ENCODE data around the gene GNG3. TPM values are rescaled to one million over a fixed set of nuclear protein-coding genes. Genes with fewer than 3 reads are reported as not detected.

The GNG3 gene
- total and polyA plus RNA-seq, 2 experiments from 2014 or later: 2.1 to 7.2 TPM

DNA sequence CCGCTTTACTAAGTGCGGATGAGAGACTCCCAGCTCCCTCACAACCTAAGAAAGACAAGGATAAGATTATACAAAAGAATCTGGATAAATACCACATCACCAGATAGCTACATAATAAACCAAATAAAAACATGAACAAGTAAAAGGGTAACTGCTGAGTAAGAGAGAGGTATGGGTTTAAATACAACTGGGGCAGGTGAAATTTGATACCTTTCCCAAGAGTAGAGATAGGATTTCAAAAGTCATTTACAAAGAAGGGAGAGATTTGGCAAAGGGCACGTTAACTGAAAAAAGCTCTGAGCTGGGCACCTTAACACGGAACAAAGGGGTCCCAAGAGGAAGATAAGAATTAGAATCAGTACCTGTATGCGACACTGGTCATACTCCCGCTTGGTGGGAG is 30.3 kb upstream of the GNG3 start:
- no peak for TF ChIP-seq CREB1 (CRISPR knock-in tag; IDR thresholded peaks at IDR 0.05; ENCODE audit: low read depth)
- TF ChIP-seq, protein P1, sequence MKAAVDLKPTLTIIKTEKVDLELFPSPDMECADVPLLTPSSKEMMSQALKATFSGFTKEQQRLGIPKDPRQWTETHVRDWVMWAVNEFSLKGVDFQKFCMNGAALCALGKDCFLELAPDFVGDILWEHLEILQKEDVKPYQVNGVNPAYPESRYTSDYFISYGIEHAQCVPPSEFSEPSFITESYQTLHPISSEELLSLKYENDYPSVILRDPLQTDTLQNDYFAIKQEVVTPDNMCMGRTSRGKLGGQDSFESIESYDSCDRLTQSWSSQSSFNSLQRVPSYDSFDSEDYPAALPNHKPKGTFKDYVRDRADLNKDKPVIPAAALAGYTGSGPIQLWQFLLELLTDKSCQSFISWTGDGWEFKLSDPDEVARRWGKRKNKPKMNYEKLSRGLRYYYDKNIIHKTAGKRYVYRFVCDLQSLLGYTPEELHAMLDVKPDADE (IDR thresholded peaks at IDR 0.05): no peak
- no peak for TF ChIP-seq ZNF331 (CRISPR knock-in tag; IDR thresholded peaks at IDR 0.05; ENCODE audit: low read depth)
- TF ChIP-seq STAT1 (IDR thresholded peaks at IDR 0.05; ENCODE audit: unreplicated experiment): no peak
- no peak for TF ChIP-seq NANOG (IDR thresholded peaks at IDR 0.05; ENCODE audit: borderline replicate concordance)
- no peak for TF ChIP-seq JUNB (IDR thresholded peaks at IDR 0.05; ENCODE audit: unreplicated experiment)
- Histone ChIP-seq H4K20me1 (replicated peaks; ENCODE audit: insufficient read depth) (no peaks in the 10 kb centered on the region; the same call in 1 of the 2 replicates), H3K4me1 (ENCODE audit: insufficient read depth) (peaks cover 20% of the 10 kb centered on the region), H3K4me2 (peak overlapping the region; percentile 98; the same call in 1 of the 2 replicates), H2AFZ (no peak overlapping the region), H3F3A (replicated peaks; ENCODE audit: low read depth) (peaks cover 32% of the 10 kb centered on the region), H3K79me2 (replicated peaks; ENCODE audit: insufficient read depth) (peaks cover 31% of the 10 kb centered on the region), H3K9me2 (ENCODE audit: insufficient read depth) (no peaks in the 10 kb centered on the region), H3K27ac (ENCODE audit: low read depth) (peak overlapping the region; percentile 69; the same call in 1 of the 2 replicates), H3K4me3 (peak overlapping the region; percentile 99; the same call in 1 of the 2 replicates), H3K27me3 (ENCODE audit: insufficient read depth) (no peaks in the 10 kb centered on the region), H3K36me3 (ENCODE audit: insufficient read depth) (no peaks in the 10 kb centered on the region)
- Mint-ChIP-seq H3K9me3 (no peaks in the 10 kb centered on the region), H3K4me1 (peaks cover 20% of the 10 kb centered on the region), H3K4me3 (peak overlapping the region; percentile 80), H3K27ac (peak overlapping the region; percentile 54; the same call in 1 of the 2 replicates), H3K36me3 (ENCODE audit: low read depth) (peaks cover 48% of the 10 kb centered on the region), H3K27me3 (ENCODE audit: insufficient read depth, low read depth, poor library complexity) (peaks cover 10% of the 10 kb centered on the region)
- DNase-seq (ENCODE audit: low spot score) (no peak), ATAC-seq (no peak)

DNA sequence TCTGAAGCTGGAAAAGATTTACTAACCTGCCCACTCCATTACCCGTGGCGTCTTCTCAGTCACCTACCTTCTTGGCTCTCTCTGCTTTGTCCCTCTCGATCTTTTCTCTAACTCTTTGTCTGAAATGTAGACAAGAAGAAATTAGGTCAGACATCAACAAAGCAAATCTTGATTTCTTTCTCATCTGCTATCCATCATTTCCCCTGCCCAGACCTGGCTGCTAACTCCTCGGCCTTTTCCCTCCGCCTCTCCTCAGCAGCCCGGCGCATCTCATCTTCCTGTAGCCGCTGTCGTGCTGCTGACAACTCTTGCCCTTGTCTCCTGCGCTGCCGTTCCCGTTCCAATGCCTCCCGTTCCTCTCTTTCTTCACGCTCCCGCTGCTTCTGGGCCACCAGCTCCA is 29.8 kb upstream of the GNG3 start:
- Histone ChIP-seq H3K27ac (ENCODE audit: low read depth) (0 out of 2 replicates have a peak overlapping the region, but pooled peaks have one; percentile 69), H3K27me3 (ENCODE audit: insufficient read depth) (no peaks in the 10 kb centered on the region), H3K79me2 (replicated peaks; ENCODE audit: insufficient read depth) (peaks cover 29% of the 10 kb centered on the region), H4K20me1 (replicated peaks; ENCODE audit: insufficient read depth) (no peaks in the 10 kb centered on the region; the same call in 1 of the 2 replicates), H3K36me3 (ENCODE audit: insufficient read depth) (no peaks in the 10 kb centered on the region), H3F3A (replicated peaks; ENCODE audit: low read depth) (peaks cover 29% of the 10 kb centered on the region), H2AFZ (no peak overlapping the region), H3K4me3 (peak overlapping the region; percentile 99), H3K9me2 (ENCODE audit: insufficient read depth) (no peaks in the 10 kb centered on the region), H3K4me2 (peak overlapping the region; percentile 98), H3K4me1 (ENCODE audit: insufficient read depth) (peaks cover 18% of the 10 kb centered on the region)
- peaks cover 20% of the 10 kb centered on the region for H3K4me1 Mint-ChIP-seq
- H3K9me3 Mint-ChIP-seq: no peaks in the 10 kb centered on the region
- H3K36me3 Mint-ChIP-seq (ENCODE audit: low read depth): peaks cover 45% of the 10 kb centered on the region
- DNase-seq (ENCODE audit: low spot score) (no peak), ATAC-seq (no peak)
- peak overlapping the region; percentile 80 for H3K4me3 Mint-ChIP-seq
- TF ChIP-seq, protein P2, sequence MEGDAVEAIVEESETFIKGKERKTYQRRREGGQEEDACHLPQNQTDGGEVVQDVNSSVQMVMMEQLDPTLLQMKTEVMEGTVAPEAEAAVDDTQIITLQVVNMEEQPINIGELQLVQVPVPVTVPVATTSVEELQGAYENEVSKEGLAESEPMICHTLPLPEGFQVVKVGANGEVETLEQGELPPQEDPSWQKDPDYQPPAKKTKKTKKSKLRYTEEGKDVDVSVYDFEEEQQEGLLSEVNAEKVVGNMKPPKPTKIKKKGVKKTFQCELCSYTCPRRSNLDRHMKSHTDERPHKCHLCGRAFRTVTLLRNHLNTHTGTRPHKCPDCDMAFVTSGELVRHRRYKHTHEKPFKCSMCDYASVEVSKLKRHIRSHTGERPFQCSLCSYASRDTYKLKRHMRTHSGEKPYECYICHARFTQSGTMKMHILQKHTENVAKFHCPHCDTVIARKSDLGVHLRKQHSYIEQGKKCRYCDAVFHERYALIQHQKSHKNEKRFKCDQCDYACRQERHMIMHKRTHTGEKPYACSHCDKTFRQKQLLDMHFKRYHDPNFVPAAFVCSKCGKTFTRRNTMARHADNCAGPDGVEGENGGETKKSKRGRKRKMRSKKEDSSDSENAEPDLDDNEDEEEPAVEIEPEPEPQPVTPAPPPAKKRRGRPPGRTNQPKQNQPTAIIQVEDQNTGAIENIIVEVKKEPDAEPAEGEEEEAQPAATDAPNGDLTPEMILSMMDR (conservative IDR thresholded peaks at IDR 0.05; ENCODE audit: low read depth in 2 of 2): no peak
- no peak overlapping the region; the same call in 1 of the 2 replicates for H3K27ac Mint-ChIP-seq
- peaks cover 9% of the 10 kb centered on the region for H3K27me3 Mint-ChIP-seq (ENCODE audit: insufficient read depth, low read depth, poor library complexity)

DNA sequence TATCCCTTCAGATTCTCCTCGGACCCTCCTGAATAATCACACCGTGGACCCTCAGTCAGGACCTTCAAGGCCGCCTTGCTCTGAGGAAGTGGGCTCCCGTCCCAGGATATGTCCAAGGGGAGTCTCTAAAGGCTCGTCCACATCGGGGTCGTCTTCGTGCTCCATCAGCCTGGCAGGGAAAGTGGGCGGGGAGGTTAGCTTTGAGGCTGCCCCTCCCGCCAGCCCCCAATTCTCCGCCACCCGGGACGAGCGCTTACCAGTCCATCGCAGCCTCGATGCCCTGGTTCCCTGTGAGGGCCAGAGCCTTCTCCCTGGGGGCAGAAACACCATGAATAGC is 29.1 kb upstream of the GNG3 start:
- peaks cover 39% of the 10 kb centered on the region for H3K36me3 Mint-ChIP-seq (ENCODE audit: low read depth)
- Histone ChIP-seq H3K79me2 (replicated peaks; ENCODE audit: insufficient read depth) (peaks cover 22% of the 10 kb centered on the region), H3F3A (replicated peaks; ENCODE audit: low read depth) (peaks cover 22% of the 10 kb centered on the region), H3K9me2 (ENCODE audit: insufficient read depth) (no peaks in the 10 kb centered on the region), H3K4me3 (peak overlapping the region; percentile 99), H2AFZ (no peak overlapping the region), H3K36me3 (ENCODE audit: insufficient read depth) (no peaks in the 10 kb centered on the region), H4K20me1 (replicated peaks; ENCODE audit: insufficient read depth) (no peaks in the 10 kb centered on the region; the same call in 1 of the 2 replicates), H3K27ac (ENCODE audit: low read depth) (peak overlapping the region; percentile 53; the same call in 1 of the 2 replicates), H3K4me2 (peak overlapping the region; percentile 98), H3K4me1 (ENCODE audit: insufficient read depth) (peaks cover 11% of the 10 kb centered on the region), H3K27me3 (ENCODE audit: insufficient read depth) (no peaks in the 10 kb centered on the region)
- peaks cover 20% of the 10 kb centered on the region for H3K4me1 Mint-ChIP-seq
- no peak for DNase-seq (ENCODE audit: low spot score)
- peak overlapping the region; percentile 80 for H3K4me3 Mint-ChIP-seq
- H3K27ac Mint-ChIP-seq: peak overlapping the region; percentile 95
- ATAC-seq: no peak; the same call in 2 of the 3 replicates
- peaks cover 9% of the 10 kb centered on the region for H3K27me3 Mint-ChIP-seq (ENCODE audit: insufficient read depth, low read depth, poor library complexity)
- no peaks in the 10 kb centered on the region for H3K9me3 Mint-ChIP-seq
- TF ChIP-seq POLR2AphosphoS5 (IDR thresholded peaks at IDR 0.05; ENCODE audit: low read depth): no peak
- TF ChIP-seq, protein P3, sequence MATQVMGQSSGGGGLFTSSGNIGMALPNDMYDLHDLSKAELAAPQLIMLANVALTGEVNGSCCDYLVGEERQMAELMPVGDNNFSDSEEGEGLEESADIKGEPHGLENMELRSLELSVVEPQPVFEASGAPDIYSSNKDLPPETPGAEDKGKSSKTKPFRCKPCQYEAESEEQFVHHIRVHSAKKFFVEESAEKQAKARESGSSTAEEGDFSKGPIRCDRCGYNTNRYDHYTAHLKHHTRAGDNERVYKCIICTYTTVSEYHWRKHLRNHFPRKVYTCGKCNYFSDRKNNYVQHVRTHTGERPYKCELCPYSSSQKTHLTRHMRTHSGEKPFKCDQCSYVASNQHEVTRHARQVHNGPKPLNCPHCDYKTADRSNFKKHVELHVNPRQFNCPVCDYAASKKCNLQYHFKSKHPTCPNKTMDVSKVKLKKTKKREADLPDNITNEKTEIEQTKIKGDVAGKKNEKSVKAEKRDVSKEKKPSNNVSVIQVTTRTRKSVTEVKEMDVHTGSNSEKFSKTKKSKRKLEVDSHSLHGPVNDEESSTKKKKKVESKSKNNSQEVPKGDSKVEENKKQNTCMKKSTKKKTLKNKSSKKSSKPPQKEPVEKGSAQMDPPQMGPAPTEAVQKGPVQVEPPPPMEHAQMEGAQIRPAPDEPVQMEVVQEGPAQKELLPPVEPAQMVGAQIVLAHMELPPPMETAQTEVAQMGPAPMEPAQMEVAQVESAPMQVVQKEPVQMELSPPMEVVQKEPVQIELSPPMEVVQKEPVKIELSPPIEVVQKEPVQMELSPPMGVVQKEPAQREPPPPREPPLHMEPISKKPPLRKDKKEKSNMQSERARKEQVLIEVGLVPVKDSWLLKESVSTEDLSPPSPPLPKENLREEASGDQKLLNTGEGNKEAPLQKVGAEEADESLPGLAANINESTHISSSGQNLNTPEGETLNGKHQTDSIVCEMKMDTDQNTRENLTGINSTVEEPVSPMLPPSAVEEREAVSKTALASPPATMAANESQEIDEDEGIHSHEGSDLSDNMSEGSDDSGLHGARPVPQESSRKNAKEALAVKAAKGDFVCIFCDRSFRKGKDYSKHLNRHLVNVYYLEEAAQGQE (IDR thresholded peaks at IDR 0.05; ENCODE audit: unreplicated experiment): no peak
- no peak for TF ChIP-seq ZNF331 (CRISPR knock-in tag; IDR thresholded peaks at IDR 0.05; ENCODE audit: low read depth)
- no peak for TF ChIP-seq JUNB (IDR thresholded peaks at IDR 0.05; ENCODE audit: unreplicated experiment)
- TF ChIP-seq, protein P2 (conservative IDR thresholded peaks at IDR 0.05; ENCODE audit: low read depth in 2 of 2): no peak
- no peak for TF ChIP-seq STAT1 (IDR thresholded peaks at IDR 0.05; ENCODE audit: unreplicated experiment)
- TF ChIP-seq EZH2phosphoT487 (IDR thresholded peaks at IDR 0.05; ENCODE audit: unreplicated experiment): no peak
- no peak for TF ChIP-seq NANOG (IDR thresholded peaks at IDR 0.05; ENCODE audit: borderline replicate concordance)
- no peak for TF ChIP-seq CREB1 (CRISPR knock-in tag; IDR thresholded peaks at IDR 0.05; ENCODE audit: low read depth)

Measured in GM23338 (cell line).